ENCODE results near the gene GPR150.

Gene GPR150

GRCh38 chr5:95649842-95650620 is 30.1 kb downstream of the GPR150 start:
- DNase-seq, result no peak

- no peak for DNase-seq
Observed at GRCh38 chr5:95652849-95653248, 33.0 kb downstream of the GPR150 start.

- no peak for DNase-seq
Observed at GRCh38 chr5:95654196-95654595, 34.3 kb downstream of the GPR150 start.

GRCh38 chr5:95655575-95655974 is 35.7 kb downstream of the GPR150 start:
- DNase-seq, result no peak

- DNase-seq, result no peak
Observed at GRCh38 chr5:95660060-95660459, 40.2 kb downstream of the GPR150 start.

- no peak for DNase-seq
Observed at GRCh38 chr5:95662946-95663345, 43.1 kb downstream of the GPR150 start.

GRCh38 chr5:95664204-95664786 is 44.4 kb downstream of the GPR150 start:
- DNase-seq, result peak in 9 of 56 donors; percentile 1 to 33 (median 7)

- peak in 1 of 56 donors; percentile 0 for DNase-seq
Observed at GRCh38 chr5:95667061-95667618, 47.3 kb downstream of the GPR150 start.

GRCh38 chr5:95667678-95668077 is 47.8 kb downstream of the GPR150 start:
- no peak for DNase-seq

- no peak for DNase-seq
Observed at GRCh38 chr5:95668216-95668615, 48.3 kb downstream of the GPR150 start.

- no peak for DNase-seq
Observed at GRCh38 chr5:95668728-95669127, 48.8 kb downstream of the GPR150 start.

GRCh38 chr5:95669540-95669939 is 49.7 kb downstream of the GPR150 start:
- peak in 33 of 56 donors; percentile 1 to 66 (median 11) for DNase-seq

- DNase-seq, result no peak
Observed at GRCh38 chr5:95669985-95670384, 50.1 kb downstream of the GPR150 start.

GRCh38 chr5:95670568-95670967 is 50.7 kb downstream of the GPR150 start:
- DNase-seq, result no peak
